Mesenchymal stem cell (in vitro differentiated cells and primary cell): ENCODE data around the gene PLXND1.
A peak's percentile ranks its signal among the peaks of the same experiment; 100 is the strongest.

Experiments used
- DNase-seq: peaks from one replicate; pipeline ENCODE4 v3.0.0-alpha.2; 2013
- H2AFZ ChIP-seq: one replicate; pipeline ENCODE4 v1.6.1; 2013; ENCODE audit warnings: low read depth, mild to moderate bottlenecking, control low read depth, inconsistent platforms, low read length, moderate library complexity
- H2AK5ac ChIP-seq: 2 replicates; pipeline ENCODE4 v1.6.1; 2013; ENCODE audit warnings: low read length, moderate library complexity, mild to moderate bottlenecking, inconsistent platforms; ENCODE audit not compliant: severe bottlenecking
- H2BK120ac ChIP-seq: one replicate; pipeline ENCODE4 v1.6.1; 2013; ENCODE audit warnings: low read depth, mild to moderate bottlenecking, inconsistent platforms, low read length, moderate library complexity
- H2BK12ac ChIP-seq, 2 experiments: one replicate each; pipeline ENCODE4 v1.6.1; 2013; ENCODE audit warnings: inconsistent platforms in 2 of 2, low read length in 2 of 2, mild to moderate bottlenecking in 2 of 2, moderate library complexity in 2 of 2, control low read depth in 1 of 2
- H2BK15ac ChIP-seq: one replicate; pipeline ENCODE4 v1.6.1; 2013; ENCODE audit warnings: mild to moderate bottlenecking, low read depth, inconsistent platforms; ENCODE audit not compliant: poor library complexity, severe bottlenecking
- H2BK5ac ChIP-seq: 2 replicates; pipeline ENCODE4 v1.6.1; 2013; ENCODE audit warnings: low read depth, mild to moderate bottlenecking, low read length, control low read depth, inconsistent platforms; ENCODE audit not compliant: poor library complexity, severe bottlenecking
- H3K14ac ChIP-seq, 2 experiments: one replicate each; pipeline ENCODE4 v1.6.1; 2013; ENCODE audit warnings: inconsistent platforms in 2 of 2, low read length in 2 of 2, control low read depth in 1 of 2, mild to moderate bottlenecking in 1 of 2, moderate library complexity in 1 of 2
- H3K18ac ChIP-seq, 2 experiments: one replicate each; pipeline ENCODE4 v1.6.1; 2013; ENCODE audit warnings: inconsistent platforms in 2 of 2, low read length in 2 of 2, control low read depth in 1 of 2, low read depth in 1 of 2, mild to moderate bottlenecking in 1 of 2
- H3K23ac ChIP-seq, 2 experiments: one replicate each; pipeline ENCODE4 v1.6.1; 2013; ENCODE audit warnings: inconsistent platforms in 2 of 2, low read length in 2 of 2, mild to moderate bottlenecking in 2 of 2, moderate library complexity in 2 of 2, control low read depth in 1 of 2
- H3K27ac ChIP-seq: 2 replicates; pipeline ENCODE4 v1.5.1; 2013; ENCODE audit warnings: mild to moderate bottlenecking, moderate library complexity, low read length, control low read depth, inconsistent platforms; ENCODE audit not compliant: poor library complexity, severe bottlenecking
- H3K27me3 ChIP-seq, 2 experiments: 2 replicates each; pipeline versions ENCODE4 v1.6.1 to v1.7.0; 2013; ENCODE audit warnings: low read length in 2 of 2, mild to moderate bottlenecking in 2 of 2, moderate library complexity in 2 of 2, control low read depth in 1 of 2, inconsistent platforms in 1 of 2; ENCODE audit not compliant: control insufficient read depth in 1 of 2, insufficient read depth in 1 of 2
- H3K36me3 ChIP-seq, 2 experiments: 2 replicates each; pipeline versions ENCODE4 v1.6.1 to v1.7.0; 2013; ENCODE audit warnings: low read length in 2 of 2, control low read depth in 1 of 2, inconsistent platforms in 1 of 2, low read depth in 1 of 2, mild to moderate bottlenecking in 1 of 2; ENCODE audit not compliant: insufficient read depth in 2 of 2, control insufficient read depth in 1 of 2
- H3K4ac ChIP-seq, 2 experiments: one replicate each; pipeline ENCODE4 v1.6.1; 2013; ENCODE audit warnings: inconsistent platforms in 2 of 2, low read length in 2 of 2, mild to moderate bottlenecking in 2 of 2, moderate library complexity in 2 of 2, control low read depth in 1 of 2, low read depth in 1 of 2
- H3K4me1 ChIP-seq: 2 replicates; pipeline ENCODE4 v1.6.1; 2013; ENCODE audit warnings: low read depth, low read length, control low read depth; ENCODE audit not compliant: control insufficient read depth, insufficient read depth
- H3K4me2 ChIP-seq: 2 replicates; pipeline ENCODE4 v1.6.1; 2013; ENCODE audit warnings: low read length, mild to moderate bottlenecking, inconsistent platforms; ENCODE audit not compliant: poor library complexity, severe bottlenecking
- H3K4me3 ChIP-seq, 2 experiments: 2 replicates each; pipeline versions ENCODE4 v1.5.1 to v1.7.0; 2013; ENCODE audit warnings: low read length in 2 of 2, mild to moderate bottlenecking in 2 of 2, control low read depth in 1 of 2, low read depth in 1 of 2; ENCODE audit not compliant: insufficient read depth in 1 of 2
- H3K79me1 ChIP-seq: replicated peaks from 2 replicates; pipeline ENCODE4 v1.6.1; 2013; ENCODE audit warnings: mild to moderate bottlenecking, control low read depth, low read length, inconsistent platforms; ENCODE audit not compliant: poor library complexity, severe bottlenecking
- H3K9ac ChIP-seq: 2 replicates; pipeline ENCODE4 v1.7.0; 2013; ENCODE audit warnings: mild to moderate bottlenecking, low read length, moderate library complexity
- H3K9me3 ChIP-seq: 2 replicates; pipeline ENCODE4 v1.7.0; 2013; ENCODE audit warnings: mild to moderate bottlenecking, low read length; ENCODE audit not compliant: control insufficient read depth
- H4K8ac ChIP-seq: one replicate; pipeline ENCODE4 v1.6.1; 2013; ENCODE audit warnings: inconsistent platforms, mild to moderate bottlenecking, low read length, moderate library complexity
- H4K91ac ChIP-seq: one replicate; pipeline ENCODE4 v1.6.1; 2013; ENCODE audit warnings: mild to moderate bottlenecking, low read length, inconsistent platforms
- WGBS: methylation state at CpG from one replicate; pipeline ENCODE4 v1.1.7; 2013; ENCODE audit warnings: mixed read lengths; 5-methylcytosine and 5-hydroxymethylcytosine counted together

PLXND1 gene

DNA sequence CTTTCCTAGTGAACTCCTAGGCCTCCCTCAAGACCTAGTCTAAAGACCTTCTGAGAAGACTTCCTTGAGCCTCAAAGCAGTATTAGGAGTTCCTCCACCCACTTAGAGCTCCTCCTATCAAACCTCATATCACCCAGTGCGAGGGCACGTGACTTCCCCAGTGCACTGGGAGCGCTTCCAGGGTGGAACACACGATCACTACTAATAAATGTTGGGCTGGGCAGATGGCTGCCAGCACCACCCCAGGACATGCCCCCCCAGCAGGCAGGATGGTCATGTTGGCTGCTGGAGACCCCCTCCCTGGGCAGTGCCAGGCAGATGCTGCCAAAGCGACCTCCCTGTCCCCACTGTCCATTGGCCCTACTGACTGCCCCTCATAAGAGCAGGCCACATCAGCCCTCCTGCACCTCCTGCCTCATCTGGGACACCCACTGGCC is 8.5 kb upstream of the PLXND1 start:
- no peaks in the 10 kb centered on the region for H3K79me1 ChIP-seq
- peak overlapping the region in 1 of 2 experiments; percentile 2 for H3K4ac ChIP-seq
- no peak overlapping the region for H4K8ac ChIP-seq
- H2BK12ac ChIP-seq: no peak overlapping the region
- peaks cover 54% of the 10 kb centered on the region for H3K4me1 ChIP-seq
- peak overlapping the region in 1 of 2 experiments; percentile 29 for H3K14ac ChIP-seq
- H3K9ac ChIP-seq: no peak overlapping the region
- no peak overlapping the region for H2BK15ac ChIP-seq
- H3K36me3 ChIP-seq: no peaks in the 10 kb centered on the region
- no peak for DNase-seq
- H3K4me3 ChIP-seq: no peak overlapping the region
- no peak overlapping the region for H3K18ac ChIP-seq
- H3K23ac ChIP-seq: peak overlapping the region in 1 of 2 experiments; percentile 9
- H2AK5ac ChIP-seq: no peak overlapping the region
- no peak overlapping the region for H2BK120ac ChIP-seq
- H2BK5ac ChIP-seq: no peak overlapping the region
- H3K9me3 ChIP-seq: no peaks in the 10 kb centered on the region
- no peak overlapping the region for H3K4me2 ChIP-seq
- no peaks in the 10 kb centered on the region for H3K27me3 ChIP-seq
- H3K27ac ChIP-seq: no peak overlapping the region
- 90% methylated on average over 5 of the region's 5 CpGs for WGBS
- H4K91ac ChIP-seq: no peak overlapping the region
- H2AFZ ChIP-seq: no peak overlapping the region

GRCh38 chr3:129614435-129614834 is 8.0 kb upstream of the PLXND1 start:
- 93% methylated on average over 9 of the region's 9 CpGs for WGBS
- no peak overlapping the region for H3K4ac ChIP-seq

GRCh38 chr3:129613367-129613740 is 6.9 kb upstream of the PLXND1 start:
- Histone ChIP-seq H2BK120ac (no peak overlapping the region), H3K18ac (no peak overlapping the region), H2BK12ac (no peak overlapping the region), H3K36me3 (no peaks in the 10 kb centered on the region), H3K4me3 (no peak overlapping the region), H2AFZ (no peak overlapping the region), H3K27ac (no peak overlapping the region), H4K8ac (no peak overlapping the region), H2BK5ac (no peak overlapping the region), H3K14ac (no peak overlapping the region), H3K4me1 (peaks cover 47% of the 10 kb centered on the region), H2AK5ac (no peak overlapping the region), H4K91ac (peak overlapping the region; percentile 94), H3K9ac (no peak overlapping the region), H3K9me3 (no peaks in the 10 kb centered on the region), H3K79me1 (no peaks in the 10 kb centered on the region), H2BK15ac (no peak overlapping the region), H3K23ac (no peak overlapping the region), H3K4ac (no peak overlapping the region), H3K27me3 (no peaks in the 10 kb centered on the region), H3K4me2 (no peak overlapping the region)
- WGBS: 96% methylated on average over 2 of the region's 3 CpGs
- no peak for DNase-seq

More at GRCh38 chr3:129614435-129614834, 8.0 kb upstream of the PLXND1 start:
- Histone ChIP-seq H2BK120ac (no peak overlapping the region), H3K4me3 (no peak overlapping the region), H3K27me3 (no peaks in the 10 kb centered on the region), H2AFZ (peak overlapping the region; percentile 14), H4K8ac (no peak overlapping the region), H3K4me1 (peaks cover 51% of the 10 kb centered on the region), H3K23ac (no peak overlapping the region), H3K4me2 (no peak overlapping the region), H2BK5ac (no peak overlapping the region), H3K9me3 (no peaks in the 10 kb centered on the region), H2BK15ac (no peak overlapping the region), H3K27ac (no peak overlapping the region), H4K91ac (peak overlapping the region; percentile 25), H3K36me3 (no peaks in the 10 kb centered on the region), H3K18ac (peak overlapping the region in 1 of 2 experiments; percentile 18), H2AK5ac (peak overlapping the region; percentile 63), H2BK12ac (peak overlapping the region in 1 of 2 experiments; percentile 68), H3K9ac (no peak overlapping the region), H3K14ac (no peak overlapping the region), H3K79me1 (no peaks in the 10 kb centered on the region)
- DNase-seq: no peak

DNA sequence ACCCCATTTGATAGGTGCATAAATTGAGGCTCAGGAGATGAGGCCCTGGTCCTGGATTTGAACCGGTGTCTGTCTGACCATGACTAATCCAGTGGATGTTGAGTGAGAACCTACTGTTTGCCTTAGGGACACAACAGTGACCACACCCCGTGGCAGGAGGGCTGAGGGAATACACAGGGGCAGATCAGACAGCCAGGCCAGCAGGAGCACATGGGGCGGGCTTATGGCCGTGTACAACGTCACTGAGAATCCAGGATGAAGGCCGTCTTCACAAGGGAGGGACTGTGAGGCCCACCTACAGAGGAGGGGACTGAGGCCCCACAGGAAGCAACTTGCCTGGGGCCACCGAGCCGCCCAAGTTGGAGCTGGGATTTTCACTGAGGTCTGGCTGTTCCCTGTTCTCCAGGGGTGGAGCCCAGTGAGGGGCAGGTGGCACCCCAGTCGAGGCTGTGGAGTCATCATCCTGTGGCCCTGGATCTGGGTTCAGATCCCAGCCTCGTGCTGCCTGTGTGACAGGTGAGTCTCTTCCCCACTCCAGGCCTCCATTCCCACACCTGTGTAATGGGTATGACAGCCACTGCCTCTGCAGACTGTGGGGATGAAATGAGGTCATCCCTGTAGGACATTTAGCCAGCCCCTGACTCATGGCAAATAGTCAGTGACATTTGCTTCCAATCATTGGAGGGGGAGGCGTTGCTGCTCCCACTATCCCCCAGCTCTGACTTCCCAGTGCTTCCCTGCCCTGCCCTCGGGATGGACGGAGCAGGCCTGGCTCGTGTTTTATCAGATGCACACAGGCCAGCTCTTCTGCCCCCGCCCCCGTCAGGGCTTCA is 6.3 kb upstream of the PLXND1 start:
- Histone ChIP-seq H3K18ac (peak overlapping the region; percentile 77 to 78), H3K27me3 (no peaks in the 10 kb centered on the region), H2BK15ac (peak overlapping the region; percentile 15), H2AFZ (no peak overlapping the region), H3K4me1 (peaks cover 51% of the 10 kb centered on the region), H2BK12ac (peak overlapping the region; percentile 59 to 97), H3K36me3 (no peaks in the 10 kb centered on the region), H3K4ac (peak overlapping the region; percentile 41 to 85), H3K9me3 (no peaks in the 10 kb centered on the region), H3K4me2 (no peak overlapping the region), H3K14ac (peak overlapping the region in 1 of 2 experiments; percentile 19), H3K27ac (no peak overlapping the region), H4K8ac (peak overlapping the region; percentile 21), H3K9ac (peak overlapping the region; percentile 24), H4K91ac (peak overlapping the region; percentile 94), H3K23ac (no peak overlapping the region), H3K4me3 (no peak overlapping the region), H3K79me1 (no peaks in the 10 kb centered on the region), H2BK120ac (peak overlapping the region; percentile 75), H2AK5ac (peak overlapping the region; percentile 75), H2BK5ac (no peak overlapping the region)
- DNase-seq: peak; percentile 46
- WGBS: 69% methylated on average over 15 of the region's 16 CpGs
